Measurements from ENCODE around the gene PTPRG.
"Not testable (repeated sequence)": the region's sequence is repeated elsewhere in the genome, so short reads cannot be mapped to it uniquely, and the experiment has no call there.

Gene PTPRG

GRCh38 chr3:61802772-61803171, 241.4 kb downstream of the PTPRG start:
- DNase-seq (ENCODE audit: low spot score): no peak

DNA sequence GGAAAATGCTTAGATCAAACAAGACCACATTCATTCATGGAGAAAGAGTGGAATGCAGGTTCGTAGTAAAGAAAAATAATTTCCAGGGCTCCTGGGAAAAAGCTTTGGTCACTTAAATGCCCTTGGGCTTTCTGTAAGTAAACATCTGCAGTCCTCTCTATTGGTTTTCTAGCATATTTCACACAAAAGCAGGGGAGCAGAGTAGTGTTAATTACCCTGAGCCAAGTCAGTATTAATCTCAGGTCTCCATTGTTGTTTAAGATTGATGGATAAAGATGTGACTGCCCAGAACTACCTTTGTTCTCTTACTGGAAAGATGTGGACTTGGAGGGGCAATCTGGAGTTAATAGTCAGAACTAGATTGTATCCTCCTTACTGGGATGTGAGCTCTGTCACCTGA, 242.6 kb downstream of the PTPRG start:
- no peak for DNase-seq (ENCODE audit: low spot score)

DNA sequence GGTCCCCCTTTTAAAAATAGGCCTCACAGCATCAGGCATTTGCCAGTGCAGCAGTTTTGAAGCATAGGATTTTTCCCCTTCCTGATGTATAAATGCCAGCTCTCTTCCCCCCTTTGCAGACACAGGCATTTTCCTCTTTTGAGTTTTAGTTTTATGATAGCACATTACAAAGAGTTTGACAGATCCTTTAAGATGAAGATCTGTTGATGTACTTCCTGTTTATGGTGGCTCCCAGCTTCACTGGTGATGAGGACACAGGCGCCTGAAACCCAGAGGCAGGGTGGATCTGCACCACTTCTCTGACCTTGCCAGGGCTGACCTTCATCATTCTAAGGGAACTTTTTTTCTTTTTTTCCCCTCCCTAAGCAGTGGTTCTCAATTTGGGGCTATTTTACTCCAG, 243.4 kb downstream of the PTPRG start:
- no peak for DNase-seq (ENCODE audit: low spot score)

DNA sequence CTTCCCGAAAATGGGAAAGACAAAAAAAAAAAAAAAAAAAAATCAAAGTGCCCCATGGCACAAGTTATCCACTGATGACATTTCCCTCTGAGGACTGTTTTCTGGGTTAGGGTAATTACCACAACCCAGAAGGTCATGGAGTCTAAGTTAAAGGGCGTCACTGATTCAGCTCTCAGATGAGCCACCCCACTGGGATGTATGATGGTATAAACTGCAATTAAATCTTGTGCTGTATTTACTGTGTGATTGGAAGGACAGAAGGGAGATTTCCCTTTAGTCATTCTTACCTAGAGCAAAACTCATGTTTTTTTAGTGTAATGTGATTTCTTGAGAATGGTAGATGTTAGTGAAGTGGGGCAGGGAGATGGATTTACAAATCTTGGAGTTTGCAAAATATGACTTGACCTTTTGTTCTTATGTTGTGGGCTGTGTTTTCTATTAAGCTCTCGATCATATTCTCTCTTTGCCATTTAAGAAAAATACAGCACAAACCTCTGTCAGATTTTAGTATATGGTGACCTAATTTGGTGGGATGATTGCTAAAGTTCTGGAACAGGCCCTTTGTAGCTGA, 244.2 kb downstream of the PTPRG start:
- no peak for DNase-seq (ENCODE audit: low spot score)

- DNase-seq (ENCODE audit: low spot score): no peak
Observed at GRCh38 chr3:61806810-61807209, 245.4 kb downstream of the PTPRG start.

DNA sequence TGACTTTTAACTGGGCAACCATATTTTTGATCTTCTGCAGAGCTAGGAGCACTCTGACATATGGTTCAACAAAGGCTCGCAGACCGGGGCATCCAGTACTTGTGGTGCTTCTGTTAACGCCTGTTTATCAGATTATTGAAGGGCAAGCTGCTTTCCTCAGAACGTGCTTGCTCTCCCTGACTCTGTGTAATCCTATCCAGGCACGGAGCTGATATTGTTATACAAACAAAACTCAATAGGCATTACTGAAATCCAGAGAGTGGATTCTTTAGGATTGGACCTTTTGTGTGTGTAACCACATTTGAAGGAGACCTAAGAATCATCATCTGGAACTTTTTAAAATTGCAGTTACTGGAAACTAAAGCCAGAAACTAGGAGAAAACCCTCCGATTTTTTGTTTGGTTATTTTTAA, 246.5 kb downstream of the PTPRG start:
- peak; percentile 77 for DNase-seq (ENCODE audit: low spot score)

- no peak for DNase-seq (ENCODE audit: low spot score)
Observed at GRCh38 chr3:61808526-61808925, 247.2 kb downstream of the PTPRG start.

DNA sequence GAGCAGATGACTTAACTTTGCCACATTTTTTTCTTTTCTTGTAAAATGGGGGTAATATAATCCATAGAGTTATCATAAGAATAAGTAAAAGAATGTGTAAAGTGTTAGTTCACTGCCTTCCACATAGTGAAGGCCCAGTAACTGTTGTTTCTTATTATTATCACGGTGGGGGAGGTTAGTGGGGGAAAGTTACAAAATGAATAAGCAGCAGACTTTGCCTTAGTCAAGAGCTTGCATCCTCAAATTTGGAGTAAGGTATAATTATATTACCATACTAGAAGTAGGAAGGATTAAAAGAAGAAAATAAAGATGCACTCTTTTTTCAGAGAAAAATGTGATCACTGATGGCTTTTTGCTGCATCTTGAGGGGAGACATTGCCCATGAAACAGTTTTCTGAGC, 247.6 kb downstream of the PTPRG start:
- DNase-seq (ENCODE audit: low spot score): no peak

- no peak for DNase-seq (ENCODE audit: low spot score)
Observed at GRCh38 chr3:61809879-61810278, 248.5 kb downstream of the PTPRG start.

- no peak for DNase-seq (ENCODE audit: low spot score)
Observed at GRCh38 chr3:61810953-61811497, 249.7 kb downstream of the PTPRG start.

DNA sequence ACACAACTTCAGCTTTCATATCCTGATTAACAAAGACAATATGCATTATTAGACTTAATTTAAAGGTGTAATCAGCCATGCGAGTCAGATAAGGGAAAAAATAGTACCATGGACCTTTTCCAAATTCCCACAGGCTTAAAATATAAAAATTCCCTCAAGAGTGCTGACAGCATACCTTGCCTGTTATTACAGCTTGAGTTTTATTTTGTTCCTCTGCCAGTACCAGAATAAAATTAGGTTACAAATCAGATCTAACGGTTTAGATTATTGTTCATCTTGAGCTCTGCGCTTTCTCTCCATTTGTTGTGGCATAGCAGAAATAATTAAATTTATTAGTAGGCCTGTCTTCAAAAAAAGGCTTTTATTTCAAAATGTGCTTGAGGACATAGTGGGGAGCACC, 250.3 kb downstream of the PTPRG start:
- no peak for DNase-seq (ENCODE audit: low spot score)

DNA sequence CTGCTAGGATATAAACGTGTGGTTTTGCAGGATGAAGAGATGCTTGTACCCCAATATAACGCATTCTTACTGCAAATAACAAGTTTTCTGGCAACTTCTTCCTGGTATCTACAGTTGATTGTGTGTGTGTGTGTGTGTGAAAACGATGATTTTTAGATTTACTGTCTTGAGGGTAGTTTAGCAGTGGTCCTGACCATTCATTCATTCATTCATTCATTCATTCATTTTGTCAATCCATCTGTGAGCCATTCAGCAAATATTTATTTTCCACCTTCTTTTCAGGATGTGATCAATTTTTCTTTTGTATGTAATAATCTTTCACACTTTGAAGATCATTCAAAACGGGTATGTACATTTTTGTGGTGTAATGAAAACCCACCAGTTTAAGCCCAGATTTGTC, 250.7 kb downstream of the PTPRG start:
- no peak for DNase-seq (ENCODE audit: low spot score)

DNA sequence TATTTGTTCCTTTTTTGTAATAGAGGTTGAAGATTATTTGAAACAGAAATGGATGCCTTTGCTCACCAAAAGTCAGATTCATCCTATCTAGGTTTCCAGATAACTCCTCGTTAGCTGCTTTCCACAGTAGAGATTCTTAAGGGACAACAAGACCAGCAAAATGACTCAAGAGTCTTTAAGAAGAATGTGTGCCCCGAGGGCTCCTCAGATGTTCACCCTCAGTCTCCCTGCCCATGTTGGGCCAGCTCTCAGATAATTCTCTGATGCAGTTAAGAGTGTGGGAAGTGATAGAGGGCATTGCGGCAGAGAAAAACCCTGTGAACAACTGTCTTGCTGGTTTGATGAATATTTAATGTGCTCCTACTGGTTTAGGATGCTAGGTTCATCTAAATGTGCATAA, 251.1 kb downstream of the PTPRG start:
- no peak for DNase-seq (ENCODE audit: low spot score)

GRCh38 chr3:61813636-61814035, 252.3 kb downstream of the PTPRG start:
- no peak for DNase-seq (ENCODE audit: low spot score)

DNA sequence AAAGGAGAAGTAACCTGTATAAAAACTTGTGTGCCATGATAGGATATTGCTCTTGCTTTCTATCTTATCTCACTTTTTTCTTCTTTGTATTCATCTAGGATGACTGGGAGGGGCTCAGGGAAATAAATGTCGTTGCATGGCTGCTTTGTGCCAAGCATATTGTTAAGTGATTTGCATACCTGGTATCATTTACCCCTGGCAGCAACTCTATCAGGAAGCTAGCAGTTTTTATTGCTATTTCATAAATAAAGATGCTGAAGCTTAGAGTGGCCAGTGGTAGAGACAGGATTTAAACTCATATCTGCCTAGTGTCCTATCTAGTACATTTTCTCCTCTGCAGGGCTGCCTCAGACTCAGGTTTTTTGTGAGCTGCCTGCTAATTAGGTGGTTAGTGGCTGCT, 253.3 kb downstream of the PTPRG start:
- DNase-seq (ENCODE audit: low spot score): no peak

DNA sequence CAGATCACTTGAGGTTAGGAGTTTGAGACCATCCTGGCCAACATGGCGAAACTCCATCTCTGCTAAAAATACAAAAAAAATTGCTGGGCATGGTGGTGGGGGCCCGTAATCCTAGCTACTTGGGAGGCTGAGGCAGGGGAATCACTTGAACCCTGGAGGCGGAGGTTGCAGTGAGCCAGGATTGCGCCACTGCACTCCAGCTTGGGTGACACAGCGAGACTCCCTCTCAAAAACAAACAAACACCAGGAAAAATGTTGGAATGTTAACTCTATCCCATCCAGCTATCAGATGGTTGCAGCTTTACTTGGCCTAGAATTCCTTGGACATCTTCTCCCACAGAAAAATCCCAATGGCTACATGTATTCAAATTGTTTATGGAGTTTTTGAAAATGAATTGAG, 254.9 kb downstream of the PTPRG start:
- DNase-seq (ENCODE audit: low spot score): not testable (repeated sequence)

DNA sequence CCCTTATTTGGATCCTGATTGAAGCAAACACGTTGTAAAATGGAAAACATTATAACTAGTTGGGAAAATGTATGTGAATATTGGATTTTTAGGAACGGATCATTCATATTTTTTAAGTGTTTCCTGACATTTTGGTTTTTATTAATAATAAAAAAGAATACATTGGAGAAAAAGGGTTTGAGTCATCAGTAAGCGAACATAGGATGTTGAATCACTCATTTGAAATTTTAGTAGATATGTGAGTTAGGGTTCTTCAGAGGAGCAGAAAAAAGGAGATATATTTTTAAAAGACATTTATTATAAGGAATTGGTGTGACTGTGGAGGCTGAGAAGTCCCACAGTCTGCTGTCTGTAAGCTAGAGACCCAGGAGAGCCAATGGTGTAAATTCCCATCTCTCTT, 258.5 kb downstream of the PTPRG start:
- no peak for DNase-seq (ENCODE audit: low spot score)

DNA sequence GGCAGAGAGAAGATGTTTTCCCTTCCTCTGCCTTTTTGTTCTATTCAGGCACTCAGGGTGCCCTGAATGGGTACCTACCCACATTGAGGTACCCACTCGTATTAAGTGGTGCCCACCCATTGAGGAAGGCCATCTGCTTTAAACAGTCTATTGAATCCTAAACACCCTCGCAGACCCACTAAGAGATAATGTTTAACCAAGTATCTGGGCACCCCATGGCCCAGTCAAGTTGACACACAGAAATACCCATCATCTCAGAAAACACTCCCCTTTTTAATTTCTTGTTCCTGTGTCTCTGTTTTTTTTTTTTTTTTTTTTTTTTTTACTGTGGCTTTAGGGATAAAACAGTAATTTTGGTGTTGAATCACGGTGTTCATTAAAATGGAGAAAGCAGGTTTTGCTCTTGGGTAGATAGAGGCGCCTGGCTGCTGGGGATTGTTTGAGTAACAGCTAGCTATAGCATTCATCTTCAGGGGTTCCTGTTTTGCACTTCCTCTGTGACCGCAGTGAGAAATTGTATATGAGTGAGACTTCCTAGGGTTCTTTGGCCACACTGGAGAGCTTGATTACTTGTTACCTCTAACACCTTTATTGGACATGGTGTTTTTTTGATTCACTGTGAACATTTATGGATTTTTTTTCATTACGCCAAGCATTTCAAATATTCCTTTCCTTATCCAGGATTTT, 259.1 kb downstream of the PTPRG start:
- no peak for DNase-seq (ENCODE audit: low spot score)

- DNase-seq (ENCODE audit: low spot score): no peak
Observed at GRCh38 chr3:61821823-61822251, 260.5 kb downstream of the PTPRG start.

DNA sequence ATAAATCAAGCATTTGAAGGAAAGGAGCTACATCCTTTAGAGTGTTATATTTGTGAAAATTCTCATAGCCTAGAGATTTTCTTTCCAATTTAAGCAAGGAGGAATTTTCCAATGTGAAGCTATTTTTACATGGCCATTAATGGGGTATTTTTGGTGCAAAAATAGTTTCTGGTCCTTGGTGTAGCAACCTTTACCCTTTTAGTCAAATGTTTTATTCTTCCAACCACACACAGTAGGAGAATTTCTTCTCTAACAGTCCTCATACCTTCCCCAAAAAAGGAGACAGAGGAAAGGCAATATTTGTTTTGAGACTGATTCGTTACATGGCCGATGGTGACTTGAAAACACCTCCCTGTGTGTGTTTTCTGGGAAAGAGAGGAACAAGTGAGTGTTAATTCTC, 261.2 kb downstream of the PTPRG start:
- DNase-seq (ENCODE audit: low spot score): no peak

GRCh38 chr3:61824553-61825135, 263.3 kb downstream of the PTPRG start:
- no peak for DNase-seq (ENCODE audit: low spot score)

GRCh38 chr3:61826161-61826560, 264.8 kb downstream of the PTPRG start:
- no peak for DNase-seq (ENCODE audit: low spot score)

GRCh38 chr3:61828184-61828874, 267.0 kb downstream of the PTPRG start:
- DNase-seq (ENCODE audit: low spot score): no peak

Measured in D341Med (cell line).